Measurements from ENCODE around the gene MAPK7. TPM values are rescaled to one million over a fixed set of nuclear protein-coding genes. Genes with fewer than 3 reads are reported as not detected.

Gene MAPK7
- total and polyA plus RNA-seq, 2 experiments from 2014 or later, result 26.1 to 49.0 TPM

- Histone ChIP-seq H4K20me1 (ENCODE audit: insufficient read depth, poor library complexity, severe bottlenecking) (no peaks in the 10 kb centered on the region), H3K36me3 (replicated peaks; ENCODE audit: insufficient read depth, low read depth) (no peaks in the 10 kb centered on the region), H3K4me3 (no peak overlapping the region), H2AFZ (no peak overlapping the region), H3K4me1 (ENCODE audit: insufficient read depth) (peaks cover 12% of the 10 kb centered on the region), H3K9me2 (replicated peaks; ENCODE audit: insufficient read depth) (no peaks in the 10 kb centered on the region), H3K9me3 (ENCODE audit: low read depth) (no peaks in the 10 kb centered on the region), H3K27me3 (no peaks in the 10 kb centered on the region), H3K27ac (no peak overlapping the region), H3K4me2 (no peak overlapping the region), H3K79me2 (peaks cover 7% of the 10 kb centered on the region)
- WGBS (ENCODE audit: low lambda C conversion rate, missing lambda C conversion rate), result 80% methylated on average over 14 of the region's 14 CpGs
- DNase-seq (ENCODE audit: low spot score), result no peak
- TF ChIP-seq EZH2 (IDR thresholded peaks at IDR 0.05; ENCODE audit: borderline replicate concordance) (no peak), EZH2phosphoT487 (IDR thresholded peaks at IDR 0.05; ENCODE audit: low read depth, severe bottlenecking, unreplicated experiment) (no peak)
Measured at GRCh38 chr17:19364699-19365498, 13.4 kb upstream of the MAPK7 start.

DNA sequence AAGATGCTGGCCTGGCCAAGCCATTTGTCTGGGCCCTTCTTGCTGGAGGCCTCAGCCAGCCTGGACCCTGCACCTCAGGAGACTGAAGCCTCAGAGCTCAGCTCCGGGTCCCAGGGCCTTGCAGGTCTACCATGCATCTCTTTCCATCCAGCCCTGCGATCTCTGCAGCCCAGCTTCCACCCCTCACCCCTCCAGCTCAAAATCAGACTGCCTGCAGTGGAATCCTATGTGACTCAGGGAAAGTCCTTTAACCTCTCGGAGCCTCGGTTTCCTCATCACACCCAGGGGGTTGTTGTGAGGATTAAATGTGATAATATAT lies 12.8 kb upstream of the MAPK7 start:
- Histone ChIP-seq H3K4me1 (ENCODE audit: insufficient read depth) (peaks cover 12% of the 10 kb centered on the region), H3K9me3 (ENCODE audit: low read depth) (no peaks in the 10 kb centered on the region), H3K27ac (no peak overlapping the region), H3K79me2 (peaks cover 7% of the 10 kb centered on the region), H3K4me3 (no peak overlapping the region), H3K9me2 (replicated peaks; ENCODE audit: insufficient read depth) (no peaks in the 10 kb centered on the region), H3K27me3 (no peaks in the 10 kb centered on the region), H3K36me3 (replicated peaks; ENCODE audit: insufficient read depth, low read depth) (no peaks in the 10 kb centered on the region), H2AFZ (no peak overlapping the region), H3K4me2 (no peak overlapping the region), H4K20me1 (ENCODE audit: insufficient read depth, poor library complexity, severe bottlenecking) (no peaks in the 10 kb centered on the region)
- TF ChIP-seq EZH2phosphoT487 (IDR thresholded peaks at IDR 0.05; ENCODE audit: low read depth, severe bottlenecking, unreplicated experiment) (no peak), EZH2 (IDR thresholded peaks at IDR 0.05; ENCODE audit: borderline replicate concordance) (no peak)
- TF ChIP-seq, protein P1, sequence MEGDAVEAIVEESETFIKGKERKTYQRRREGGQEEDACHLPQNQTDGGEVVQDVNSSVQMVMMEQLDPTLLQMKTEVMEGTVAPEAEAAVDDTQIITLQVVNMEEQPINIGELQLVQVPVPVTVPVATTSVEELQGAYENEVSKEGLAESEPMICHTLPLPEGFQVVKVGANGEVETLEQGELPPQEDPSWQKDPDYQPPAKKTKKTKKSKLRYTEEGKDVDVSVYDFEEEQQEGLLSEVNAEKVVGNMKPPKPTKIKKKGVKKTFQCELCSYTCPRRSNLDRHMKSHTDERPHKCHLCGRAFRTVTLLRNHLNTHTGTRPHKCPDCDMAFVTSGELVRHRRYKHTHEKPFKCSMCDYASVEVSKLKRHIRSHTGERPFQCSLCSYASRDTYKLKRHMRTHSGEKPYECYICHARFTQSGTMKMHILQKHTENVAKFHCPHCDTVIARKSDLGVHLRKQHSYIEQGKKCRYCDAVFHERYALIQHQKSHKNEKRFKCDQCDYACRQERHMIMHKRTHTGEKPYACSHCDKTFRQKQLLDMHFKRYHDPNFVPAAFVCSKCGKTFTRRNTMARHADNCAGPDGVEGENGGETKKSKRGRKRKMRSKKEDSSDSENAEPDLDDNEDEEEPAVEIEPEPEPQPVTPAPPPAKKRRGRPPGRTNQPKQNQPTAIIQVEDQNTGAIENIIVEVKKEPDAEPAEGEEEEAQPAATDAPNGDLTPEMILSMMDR (IDR thresholded peaks at IDR 0.05; ENCODE audit: poor library complexity), result no peak
- no peak for DNase-seq (ENCODE audit: low spot score)
- WGBS (ENCODE audit: low lambda C conversion rate, missing lambda C conversion rate), result 89% methylated on average over 4 of the region's 4 CpGs

- no peak for DNase-seq (ENCODE audit: low spot score)
- Histone ChIP-seq H3K27ac (no peak overlapping the region), H3K4me1 (ENCODE audit: insufficient read depth) (peaks cover 12% of the 10 kb centered on the region), H2AFZ (no peak overlapping the region), H3K27me3 (no peaks in the 10 kb centered on the region), H3K4me3 (no peak overlapping the region), H4K20me1 (ENCODE audit: insufficient read depth, poor library complexity, severe bottlenecking) (no peaks in the 10 kb centered on the region), H3K4me2 (no peak overlapping the region), H3K9me3 (ENCODE audit: low read depth) (no peaks in the 10 kb centered on the region), H3K9me2 (replicated peaks; ENCODE audit: insufficient read depth) (no peaks in the 10 kb centered on the region), H3K36me3 (replicated peaks; ENCODE audit: insufficient read depth, low read depth) (no peaks in the 10 kb centered on the region), H3K79me2 (peaks cover 7% of the 10 kb centered on the region)
- no peak for TF ChIP-seq EZH2phosphoT487 (IDR thresholded peaks at IDR 0.05; ENCODE audit: low read depth, severe bottlenecking, unreplicated experiment)
- no peak for TF ChIP-seq EZH2 (IDR thresholded peaks at IDR 0.05; ENCODE audit: borderline replicate concordance)
- TF ChIP-seq, protein P1 (IDR thresholded peaks at IDR 0.05; ENCODE audit: poor library complexity), result no peak
- 93% methylated on average over 9 of the region's 9 CpGs for WGBS (ENCODE audit: low lambda C conversion rate, missing lambda C conversion rate)
Measured at GRCh38 chr17:19365833-19366636, 12.3 kb upstream of the MAPK7 start.

DNA sequence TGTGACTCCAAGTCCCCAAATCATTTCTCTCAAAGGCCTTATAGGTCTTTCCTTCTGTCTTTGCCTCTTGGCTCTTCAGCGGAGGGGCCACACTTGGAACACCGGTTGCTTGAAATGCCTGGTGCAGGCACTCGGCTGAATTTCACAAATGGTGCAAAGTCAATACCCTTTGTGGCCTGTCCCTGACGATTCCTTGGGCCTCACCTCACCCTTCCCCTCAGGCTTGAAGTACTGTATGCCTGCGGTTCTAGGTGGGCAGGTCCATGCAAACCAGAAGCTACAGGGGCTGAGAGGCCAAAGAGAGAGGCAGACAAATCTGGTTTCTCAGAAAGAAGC lies 11.7 kb upstream of the MAPK7 start:
- Histone ChIP-seq H3K4me2 (no peak overlapping the region), H3K79me2 (peaks cover 5% of the 10 kb centered on the region), H3K4me3 (no peak overlapping the region), H3K9me3 (ENCODE audit: low read depth) (no peaks in the 10 kb centered on the region), H3K4me1 (ENCODE audit: insufficient read depth) (peaks cover 11% of the 10 kb centered on the region), H3K36me3 (replicated peaks; ENCODE audit: insufficient read depth, low read depth) (no peaks in the 10 kb centered on the region), H3K9me2 (replicated peaks; ENCODE audit: insufficient read depth) (no peaks in the 10 kb centered on the region), H4K20me1 (ENCODE audit: insufficient read depth, poor library complexity, severe bottlenecking) (no peaks in the 10 kb centered on the region), H2AFZ (no peak overlapping the region), H3K27ac (no peak overlapping the region), H3K27me3 (no peaks in the 10 kb centered on the region)
- DNase-seq (ENCODE audit: low spot score), result no peak
- TF ChIP-seq EZH2 (IDR thresholded peaks at IDR 0.05; ENCODE audit: borderline replicate concordance) (no peak), EZH2phosphoT487 (IDR thresholded peaks at IDR 0.05; ENCODE audit: low read depth, severe bottlenecking, unreplicated experiment) (no peak)
- TF ChIP-seq, protein P1 (IDR thresholded peaks at IDR 0.05; ENCODE audit: poor library complexity), result no peak
- WGBS (ENCODE audit: low lambda C conversion rate, missing lambda C conversion rate), result 93% methylated on average over 5 of the region's 5 CpGs
